Measurements from ENCODE around the gene PLB1.

- TF ChIP-seq CTCF (IDR thresholded peaks at IDR 0.05), result no peak
- TF ChIP-seq POLR2A (IDR thresholded peaks at IDR 0.05), result no peak
These were observed 191.3 kb downstream of the PLB1 start for GRCh38 chr2:28687171-28687570.
